Glomerular visceral epithelial cell (primary cell): ENCODE measurements around the gene WDR27.
"Not testable (repeated sequence)": the region's sequence is repeated elsewhere in the genome, so short reads cannot be mapped to it uniquely, and the experiment has no call there.

ENCODE experiments used
- DNase-seq: peaks from one replicate; pipeline ENCODE4 v3.0.0-alpha.2; 2016; ENCODE audit errors: extremely low spot score

The WDR27 gene

DNA sequence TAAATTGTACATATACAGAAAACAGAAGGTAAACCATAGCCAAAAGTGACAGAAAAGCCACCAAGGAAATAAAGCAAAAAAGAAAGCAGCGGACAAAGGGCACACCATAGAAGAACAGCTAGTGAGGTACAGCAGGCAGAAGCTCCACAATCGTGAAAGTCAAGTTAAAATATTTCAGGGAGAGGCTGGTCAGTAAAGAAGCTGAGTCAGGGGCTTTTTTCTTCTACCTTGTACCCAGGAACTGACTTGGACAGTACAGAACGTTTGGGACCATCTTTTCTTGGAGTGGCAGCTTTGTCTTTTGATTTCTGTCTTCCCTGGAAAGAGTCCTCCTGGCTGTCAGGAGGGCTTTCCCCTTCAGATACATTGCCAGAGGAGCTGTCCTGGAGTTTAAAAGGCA is 8.2 kb upstream of the WDR27 start:
- no peak for DNase-seq

DNA sequence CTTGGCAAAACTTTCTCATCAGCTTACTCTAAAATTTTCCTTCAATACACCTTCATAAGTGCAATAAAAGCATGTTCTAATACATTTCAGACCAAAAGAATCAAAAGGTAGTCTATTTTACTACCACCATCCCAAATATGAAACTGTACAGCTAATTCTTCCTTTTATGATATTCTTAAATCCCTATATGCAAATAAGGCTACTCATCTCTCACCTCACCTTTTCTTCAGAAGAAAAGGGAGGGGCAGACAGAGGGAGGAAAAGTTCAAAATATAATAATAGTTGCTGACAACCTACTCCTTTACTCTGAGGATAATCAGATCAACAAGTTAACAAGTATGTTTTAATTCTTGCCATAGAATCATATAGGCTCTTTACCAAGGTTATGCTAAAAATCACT is 7.5 kb upstream of the WDR27 start:
- DNase-seq, result no peak

DNA sequence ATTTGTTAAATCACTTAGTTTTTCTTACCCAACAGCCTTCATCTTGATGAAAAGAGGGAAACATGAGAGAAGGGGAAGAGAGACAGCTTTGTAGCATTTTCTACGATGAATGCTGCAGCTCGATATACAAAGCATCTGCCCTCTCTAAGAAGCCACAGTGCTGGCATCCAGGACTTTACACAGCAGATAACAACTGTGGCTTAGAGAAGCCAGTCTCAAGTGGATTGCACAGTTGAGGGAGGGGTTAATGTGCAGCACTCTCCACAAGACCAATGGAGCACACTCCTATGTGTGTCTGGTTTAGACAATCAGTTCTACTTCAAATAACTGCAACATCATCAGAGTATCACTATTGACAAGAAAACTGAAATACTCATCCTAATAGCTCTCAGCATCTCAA is 5.9 kb upstream of the WDR27 start:
- no peak for DNase-seq

DNA sequence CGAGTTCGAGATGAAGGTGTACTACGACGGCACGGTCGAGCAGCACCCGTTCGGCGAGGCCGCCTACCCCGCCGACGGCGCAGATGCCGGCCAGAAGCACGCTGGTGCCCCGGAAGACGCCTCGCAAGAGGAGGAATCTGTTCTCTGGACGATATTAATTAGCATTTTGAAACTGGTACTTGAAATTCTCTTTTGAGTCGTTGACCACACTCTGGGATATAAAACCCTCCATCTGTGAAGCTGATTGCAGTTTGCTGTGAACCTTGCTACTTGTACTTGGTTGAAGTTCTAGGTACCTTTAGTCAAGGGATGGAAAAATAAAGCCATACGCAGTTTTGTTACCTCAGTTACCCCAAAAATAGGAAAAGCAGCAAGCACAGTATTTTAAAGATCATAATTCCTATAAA is 1.0 kb upstream of the WDR27 start:
- no peak for DNase-seq

DNA sequence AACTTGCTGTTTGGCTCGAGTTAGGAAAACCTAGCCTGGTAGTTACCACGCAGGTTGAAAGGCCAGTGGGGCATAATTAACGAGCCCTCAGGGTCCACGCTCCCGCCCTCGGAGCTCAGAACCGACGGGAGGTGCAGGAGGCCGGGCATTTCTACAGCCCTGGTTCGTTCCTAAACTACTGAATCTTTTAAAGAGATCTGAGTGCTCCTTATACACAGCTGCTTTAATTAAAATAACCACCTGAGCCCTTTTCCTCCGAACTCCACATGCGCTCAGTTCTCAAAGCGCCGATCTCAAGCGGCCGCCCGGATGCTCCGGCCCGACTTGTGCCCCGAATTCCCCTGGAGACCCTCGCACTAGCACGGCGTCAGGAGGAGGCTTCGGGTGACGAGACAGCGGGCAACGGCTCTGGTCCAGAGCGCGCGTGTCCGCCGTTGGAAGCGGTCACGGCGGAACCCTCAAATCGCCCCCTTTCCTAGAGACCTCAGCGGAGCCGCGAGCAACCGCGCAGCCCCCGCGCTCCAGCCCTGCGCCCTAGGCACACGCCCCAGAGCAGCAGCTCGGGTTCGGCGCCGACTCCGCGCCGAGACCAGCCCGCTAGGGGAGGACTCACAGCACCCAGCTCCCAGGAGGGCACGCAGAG is 397 bp downstream of the WDR27 start:
- peak; percentile 18 for DNase-seq

DNA sequence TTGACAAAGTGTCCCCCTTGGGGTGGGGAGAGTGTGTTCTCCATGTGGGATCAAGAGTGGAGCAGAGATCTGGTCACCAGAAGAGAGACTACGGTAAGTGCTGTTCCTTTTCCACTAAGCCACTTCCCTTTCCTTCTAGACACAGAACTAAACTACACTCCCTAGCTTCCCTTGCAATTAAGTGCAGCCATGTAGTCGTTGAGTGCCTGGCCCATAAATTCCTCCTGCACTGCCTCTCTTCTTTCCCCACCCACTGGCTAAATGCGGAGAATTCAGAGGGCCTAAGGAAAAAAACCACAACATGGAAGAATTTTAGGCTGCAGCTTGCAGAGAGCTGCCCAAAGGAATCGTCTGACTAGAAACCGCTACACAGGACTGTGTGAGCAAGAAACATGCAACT is 1.5 kb downstream of the WDR27 start:
- DNase-seq, result peak; percentile 38

DNA sequence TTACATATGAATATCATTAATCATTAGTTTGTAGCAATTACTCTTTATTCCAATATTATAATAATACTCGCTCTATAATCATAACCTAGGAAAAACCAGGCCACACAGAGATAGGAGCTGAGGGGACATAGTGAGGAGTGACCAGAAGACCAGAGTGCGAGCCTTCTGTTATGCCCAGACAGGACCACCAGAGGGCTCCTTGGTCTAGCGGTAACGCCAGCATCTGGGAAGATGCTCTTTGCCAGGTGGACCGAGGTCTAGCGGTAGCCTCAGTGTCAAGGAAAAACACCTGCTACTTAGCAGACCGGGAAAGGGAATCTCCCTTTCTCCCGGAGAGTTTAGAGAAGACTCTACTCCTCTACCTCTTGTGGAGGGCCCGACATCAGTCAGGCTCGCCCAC is 4.7 kb downstream of the WDR27 start:
- not testable (repeated sequence) for DNase-seq

DNA sequence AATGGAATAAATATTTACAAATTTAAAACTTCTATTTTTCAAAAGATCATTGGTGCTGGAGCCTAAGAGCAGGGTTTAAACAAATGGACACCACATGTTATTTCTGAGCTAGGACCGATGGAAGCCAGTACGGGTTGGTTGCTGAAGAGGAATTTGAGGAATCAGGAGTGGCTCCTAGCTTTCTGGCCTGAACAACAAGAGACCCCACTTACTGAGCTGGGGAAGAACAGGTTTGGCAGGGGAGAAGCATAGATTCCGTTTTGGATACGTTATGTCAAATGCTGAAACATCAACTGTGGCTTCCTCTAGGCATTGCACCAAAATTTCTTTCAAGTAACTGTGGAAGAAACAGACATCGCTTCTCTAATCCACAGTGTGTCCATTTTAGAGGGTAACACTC is 6.7 kb downstream of the WDR27 start:
- no peak for DNase-seq

DNA sequence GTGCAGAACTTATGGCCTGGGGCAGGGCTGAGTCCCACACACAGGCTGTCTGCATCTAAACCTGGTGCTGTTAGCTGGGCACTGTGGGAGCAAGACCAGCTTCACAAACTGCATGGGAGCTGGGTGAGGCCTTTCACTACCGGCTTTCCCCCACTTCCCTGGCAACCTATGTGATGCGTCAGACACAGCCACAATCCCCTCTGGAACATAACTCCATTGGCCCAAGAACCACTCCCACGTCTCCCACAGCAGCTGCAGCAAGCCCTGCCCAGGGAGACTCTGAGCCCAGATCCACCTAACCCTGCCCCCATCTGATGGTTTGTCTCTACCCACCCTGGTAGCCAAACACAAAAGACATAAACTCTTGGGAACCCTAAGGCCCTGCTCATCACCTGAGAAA is 9.3 kb downstream of the WDR27 start:
- no peak for DNase-seq

DNA sequence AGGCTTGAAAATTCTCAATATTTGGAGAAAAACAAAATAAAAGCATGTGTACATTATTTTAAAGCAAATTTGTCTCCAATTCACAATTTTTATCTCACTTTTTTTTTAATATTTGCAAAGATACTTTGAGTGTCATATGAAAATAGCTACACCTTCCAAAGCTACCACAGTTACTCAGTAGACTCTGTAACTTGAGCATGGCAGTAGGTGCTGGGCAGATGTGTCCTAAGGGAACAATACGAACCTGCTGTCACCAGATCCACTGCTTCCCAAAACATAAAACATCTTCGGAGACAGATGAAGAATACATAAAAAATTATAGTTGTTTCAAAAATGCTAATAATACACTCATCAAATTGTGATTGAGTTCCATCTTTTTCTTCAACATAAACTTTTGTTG is 10.6 kb downstream of the WDR27 start:
- DNase-seq, result no peak

DNA sequence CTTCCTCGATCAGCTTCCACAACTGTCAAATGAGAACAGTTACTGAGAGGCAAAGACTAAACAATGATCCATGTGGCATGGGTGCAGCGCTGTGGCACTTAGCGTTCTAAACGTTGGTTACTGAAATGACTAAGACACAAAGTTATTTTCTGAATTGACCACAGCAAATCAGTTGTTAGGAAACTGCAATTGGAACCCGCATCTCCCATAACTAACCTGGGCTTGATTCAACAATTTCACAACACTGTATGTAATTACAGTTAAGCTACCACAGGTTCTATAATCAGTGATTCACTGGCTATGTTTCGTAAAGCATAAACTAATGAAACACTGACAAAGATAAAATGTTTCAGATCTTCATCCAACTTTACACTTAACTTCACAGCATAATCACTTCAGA is 12.5 kb downstream of the WDR27 start:
- DNase-seq, result peak; percentile 78

DNA sequence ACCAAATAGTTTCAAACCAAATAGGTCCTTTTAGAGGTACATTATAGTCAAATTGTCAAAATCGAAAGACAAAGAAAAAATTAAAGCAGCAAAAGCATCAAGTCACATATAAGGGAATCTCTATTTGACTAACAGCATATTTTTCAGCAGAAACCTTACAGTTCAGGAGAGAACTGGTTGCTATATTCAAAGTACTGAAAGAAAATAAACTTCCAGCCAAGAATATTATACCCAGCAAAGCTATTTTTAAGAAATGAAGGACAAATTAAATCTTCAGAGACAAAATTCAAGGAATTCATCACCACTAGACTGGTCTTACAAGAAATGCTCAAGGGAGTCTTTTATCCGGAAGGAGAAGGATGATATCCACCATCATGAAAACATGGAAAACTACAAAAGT is 16.0 kb downstream of the WDR27 start:
- no peak for DNase-seq

DNA sequence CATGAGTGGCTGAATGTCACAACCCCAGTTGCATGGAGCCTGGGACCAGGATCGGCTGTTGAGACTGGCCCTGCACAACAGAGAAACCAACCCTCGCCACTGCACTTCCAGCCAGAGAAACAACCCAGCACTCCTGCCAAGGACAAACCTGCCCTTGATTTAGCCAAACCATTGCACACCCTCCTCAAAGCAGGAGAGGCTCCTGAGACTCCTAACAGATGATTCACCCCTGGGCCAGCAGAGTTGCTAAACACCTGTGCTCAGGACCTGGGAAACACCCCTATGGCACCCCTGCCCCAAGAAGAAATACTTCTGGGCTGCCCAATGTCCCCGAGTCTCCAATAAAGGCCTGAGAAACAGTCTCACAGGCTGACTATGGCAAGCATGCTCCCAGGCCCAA is 17.8 kb downstream of the WDR27 start:
- DNase-seq, result no peak

DNA sequence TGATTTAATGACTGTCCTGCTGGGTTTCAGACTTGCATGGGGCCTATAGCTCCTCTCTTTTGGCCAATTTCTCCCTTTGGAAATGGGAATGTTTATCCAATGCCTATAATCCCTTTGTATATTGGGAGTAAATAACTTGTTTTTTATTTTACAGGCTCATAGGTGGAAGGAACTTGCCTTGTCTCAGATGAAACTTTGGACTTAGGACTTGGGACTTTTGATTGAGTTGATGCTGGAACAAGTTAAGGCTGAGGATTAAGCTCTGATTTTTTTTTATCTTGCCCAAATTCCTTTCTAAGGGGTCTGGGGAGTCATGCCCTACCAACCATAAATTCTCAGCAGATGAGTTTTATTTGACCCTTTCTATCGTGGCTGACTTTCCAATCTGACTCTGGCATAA is 23.5 kb downstream of the WDR27 start:
- no peak for DNase-seq

DNA sequence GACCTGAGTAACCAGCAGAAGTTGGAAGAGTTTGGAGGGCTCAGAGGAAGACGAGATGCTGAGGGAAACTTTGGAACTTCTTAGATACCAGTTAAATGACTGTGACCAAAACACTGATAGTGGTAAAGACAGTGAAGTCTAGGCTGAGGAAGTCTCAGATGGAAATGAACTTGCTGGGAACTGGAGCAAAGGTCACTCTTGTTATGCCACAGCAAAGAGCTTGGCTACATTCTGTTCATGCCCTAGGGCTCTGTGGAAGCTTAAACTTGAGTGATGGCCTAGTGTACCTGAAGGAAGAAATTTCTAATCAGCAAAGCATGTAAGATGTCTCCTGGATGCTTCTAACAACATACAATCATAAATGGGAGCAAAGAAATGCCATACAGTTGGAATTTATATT is 24.7 kb downstream of the WDR27 start:
- DNase-seq, result no peak

DNA sequence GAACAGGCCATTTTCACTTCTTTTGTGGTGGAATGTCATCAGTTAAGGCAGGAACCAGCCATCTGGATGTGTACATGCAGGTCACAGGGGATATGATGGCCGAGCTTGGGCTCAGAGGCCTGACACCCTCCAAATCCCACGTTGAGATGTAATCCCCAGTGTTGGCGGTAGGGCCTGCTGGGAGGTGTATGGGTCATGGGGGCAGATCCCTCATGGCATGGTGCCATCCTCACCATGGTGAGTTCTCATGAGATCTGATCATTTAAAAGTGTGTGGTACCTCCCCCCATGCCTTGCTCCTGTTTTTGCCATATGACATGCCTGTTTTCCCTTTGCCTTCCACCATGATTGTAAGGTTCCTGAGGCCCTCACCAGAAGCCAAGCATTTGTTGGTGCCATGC is 26.8 kb downstream of the WDR27 start:
- no peak for DNase-seq

DNA sequence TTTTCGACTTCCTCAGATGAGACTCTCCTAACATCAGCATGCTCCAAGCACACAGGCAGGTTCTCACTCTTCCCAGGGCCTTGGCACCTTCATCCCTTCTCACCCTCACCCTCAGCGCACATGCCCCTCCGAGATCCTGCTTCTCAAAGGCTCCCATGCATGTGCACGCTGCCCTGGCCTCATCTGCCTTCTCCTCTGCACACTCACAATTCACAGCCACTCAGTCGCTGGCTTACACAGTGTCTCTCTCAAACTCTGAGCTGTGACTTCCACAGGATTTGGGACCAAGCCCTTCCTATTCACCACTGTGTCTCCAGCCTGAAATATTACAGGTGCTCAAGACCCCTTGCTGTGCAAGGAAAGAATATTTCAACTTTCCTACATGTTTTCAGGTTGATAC is 30.3 kb downstream of the WDR27 start:
- DNase-seq, result no peak

DNA sequence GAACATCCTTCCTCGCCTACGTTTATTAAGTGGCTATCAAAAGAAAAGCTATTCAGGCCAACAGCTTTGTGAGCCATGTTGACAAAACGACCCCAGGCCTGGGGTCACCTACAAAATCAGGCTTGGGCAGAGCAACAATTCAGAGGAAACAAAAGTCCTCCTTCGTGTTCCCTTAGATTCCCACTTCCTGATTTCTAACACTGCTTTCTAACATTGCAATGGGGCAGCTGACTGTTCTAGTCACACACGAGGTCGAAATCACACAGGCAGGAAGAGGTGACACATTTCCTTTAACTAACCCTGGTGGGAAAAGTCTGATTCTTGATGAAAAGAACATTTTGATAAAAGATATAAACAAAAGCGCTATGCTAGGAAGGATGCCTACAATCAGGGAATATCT is 31.9 kb downstream of the WDR27 start:
- no peak for DNase-seq

DNA sequence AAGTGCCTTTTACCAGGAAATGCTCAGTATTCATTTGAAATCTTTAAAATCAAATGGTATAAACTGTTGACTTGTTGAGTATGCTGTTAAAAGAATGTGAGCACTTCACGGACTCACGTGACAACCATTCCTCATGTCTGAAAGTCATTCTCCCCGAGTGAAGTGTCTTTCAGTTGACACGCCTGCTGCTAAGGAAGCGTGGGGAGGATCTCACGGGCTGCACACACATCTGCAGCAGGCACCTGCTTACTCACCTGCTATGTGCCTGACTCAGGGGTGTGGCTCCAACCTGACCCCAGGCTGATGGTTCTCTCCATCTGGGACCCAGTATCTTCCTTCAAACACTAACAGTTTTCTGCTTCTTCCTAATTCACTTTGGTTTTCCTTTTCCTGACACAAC is 32.7 kb downstream of the WDR27 start:
- no peak for DNase-seq

DNA sequence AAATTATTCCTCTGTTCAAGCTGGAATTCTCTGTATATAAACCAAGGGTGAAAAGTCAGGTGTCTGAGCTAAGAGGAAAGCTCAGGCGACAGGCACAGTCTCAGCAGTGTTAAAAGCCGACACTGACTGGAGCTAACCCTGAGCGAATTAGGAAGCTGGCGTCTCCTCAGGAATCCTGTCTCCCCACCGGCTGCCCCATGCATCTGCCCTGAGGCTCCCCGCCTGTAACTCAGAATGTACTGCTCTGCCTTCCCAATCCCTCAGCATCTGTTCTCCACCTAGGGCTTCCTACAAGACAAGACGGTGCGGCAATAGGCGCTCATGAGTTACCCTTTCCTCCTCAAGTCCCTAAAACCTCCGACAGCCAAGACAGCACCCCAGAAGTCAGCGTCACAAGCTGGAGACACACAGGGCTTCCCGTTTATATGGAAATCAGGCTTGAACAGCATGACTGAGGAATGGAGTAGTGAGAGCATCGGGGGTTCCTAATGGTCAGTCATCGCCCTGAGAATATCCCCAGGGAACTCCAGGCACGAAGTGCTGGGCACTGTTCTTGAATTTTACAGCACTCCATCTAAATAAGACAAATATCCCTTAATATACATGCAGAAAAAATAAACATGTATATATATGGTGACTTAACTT is 33.5 kb downstream of the WDR27 start:
- DNase-seq, result no peak

DNA sequence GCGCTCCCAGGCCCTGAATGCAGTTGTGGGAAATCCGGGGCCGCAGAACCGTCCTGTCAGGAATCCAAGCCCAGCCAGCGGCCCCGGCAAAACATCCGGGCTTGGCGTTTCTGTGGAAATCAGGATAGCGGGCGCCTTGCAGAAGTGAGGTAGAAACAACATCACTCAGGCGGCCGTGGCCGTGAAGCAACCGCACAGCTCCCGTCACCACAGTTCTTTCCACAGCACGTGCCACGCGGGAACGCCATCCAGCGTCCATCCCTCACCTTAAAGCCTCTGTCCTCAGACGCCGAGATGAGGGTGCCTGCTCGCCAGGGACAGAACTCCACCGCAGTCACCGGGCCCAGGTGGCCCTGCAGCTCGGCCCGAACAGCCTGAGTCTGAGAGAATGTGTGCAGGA is 34.1 kb downstream of the WDR27 start:
- DNase-seq, result no peak

DNA sequence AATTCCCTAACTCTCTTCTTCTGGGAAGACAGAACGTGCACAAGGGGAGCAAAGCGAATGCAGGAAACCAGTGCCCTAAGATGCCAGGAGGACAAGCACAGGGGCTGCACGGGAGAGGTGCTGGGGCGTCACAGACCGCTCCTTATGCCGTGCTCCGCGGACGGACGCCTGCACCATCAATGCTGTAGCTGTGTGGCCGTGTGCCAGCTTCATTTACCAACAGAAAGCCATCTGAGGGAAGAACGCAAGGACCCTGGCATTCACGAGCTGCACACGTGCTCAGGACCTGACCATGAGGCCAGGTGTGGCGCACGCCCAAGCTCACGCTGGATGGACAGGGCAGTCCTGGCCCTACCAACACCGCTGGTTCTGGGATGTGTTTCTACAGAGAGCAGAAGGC is 35.4 kb downstream of the WDR27 start:
- DNase-seq, result no peak

DNA sequence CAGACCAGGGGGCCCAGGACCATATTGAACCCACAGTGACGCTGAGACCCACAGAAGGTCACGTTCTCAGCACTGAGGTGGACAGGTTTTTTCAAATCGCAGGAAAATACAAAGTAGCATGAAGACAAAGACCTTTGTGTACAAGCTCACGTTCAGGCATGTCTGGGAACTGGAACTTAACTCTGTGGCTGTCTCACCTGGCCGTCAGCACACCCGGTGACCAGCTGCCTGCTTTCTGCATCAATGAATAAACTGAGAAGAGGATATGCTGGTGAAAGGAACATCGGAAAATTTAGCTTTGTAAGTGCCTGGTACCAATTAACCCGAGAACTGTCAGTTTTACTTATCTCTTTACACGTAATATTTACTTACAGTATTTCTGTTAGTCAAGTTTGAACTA is 36.5 kb downstream of the WDR27 start:
- no peak for DNase-seq

DNA sequence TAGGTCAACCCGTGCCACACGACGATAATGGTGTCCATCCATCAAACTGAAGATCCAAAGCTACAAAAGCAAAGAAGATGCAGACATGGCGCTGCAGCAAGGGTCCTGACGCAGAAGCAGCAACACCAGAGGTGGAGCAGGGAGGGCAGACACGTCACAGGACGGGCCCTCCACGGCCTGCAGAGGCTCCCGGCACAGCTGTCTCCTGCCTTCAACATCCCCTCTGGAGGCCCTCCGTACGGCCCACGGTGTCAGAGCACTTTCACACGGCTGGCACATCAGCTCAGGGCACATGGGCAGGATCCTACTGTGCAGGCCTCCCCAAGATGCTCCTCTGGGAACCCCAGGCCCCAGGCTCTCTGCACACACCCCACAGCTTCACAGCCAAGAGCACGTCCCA is 37.6 kb downstream of the WDR27 start:
- no peak for DNase-seq
